CD4-positive, alpha-beta memory T cell (primary cell): ENCODE results near the gene AP1M1. TPM values are rescaled to one million over a fixed set of nuclear protein-coding genes. Genes with fewer than 3 reads are reported as not detected.
A peak's percentile ranks its signal among the peaks of the same experiment; 100 is the strongest.

ENCODE experiments used
- CTCF ChIA-PET: fragments of 350-600 bp; sonication (Branson Sonifier 250); formaldehyde crosslinking; loops from one replicate; lab custom pipeline; 2021; ENCODE audit warnings: inconsistent platforms; ENCODE audit not compliant: partially characterized antibody; lab: Charles Lee
- POLR2A ChIA-PET: fragments of 350-600 bp; sonication (Branson Sonifier 250); formaldehyde crosslinking; loops from one replicate; lab custom pipeline; 2021; ENCODE audit not compliant: partially characterized antibody; lab: Charles Lee
- DNase-seq, 5 donors: peaks; one replicate each; pipeline versions ENCODE4 v3.0.0 to v3.0.0-alpha.2; 2020 to 2022; ENCODE audit warnings: mixed read lengths in 1 of 5
- H3K27ac ChIP-seq: one replicate; pipeline ENCODE4 v1.7.0; 2013; ENCODE audit warnings: low read depth, low read length
- H3K27me3 ChIP-seq: 2 replicates; pipeline ENCODE4 v1.7.0; 2013; ENCODE audit warnings: mild to moderate bottlenecking, low read length, moderate library complexity; ENCODE audit not compliant: insufficient read depth
- H3K36me3 ChIP-seq: 2 replicates; pipeline ENCODE4 v1.7.0; 2013; ENCODE audit warnings: mild to moderate bottlenecking, low read length, moderate library complexity; ENCODE audit not compliant: insufficient read depth
- H3K4me1 ChIP-seq: 2 replicates; pipeline ENCODE4 v1.7.0; 2013; ENCODE audit warnings: mild to moderate bottlenecking, low read length, moderate library complexity; ENCODE audit not compliant: insufficient read depth
- H3K4me3 ChIP-seq, 2 donors: one replicate each; pipeline ENCODE4 v1.7.0; 2013; ENCODE audit warnings: low read length in 2 of 2, mild to moderate bottlenecking in 1 of 2
- H3K9me3 ChIP-seq, 2 donors: one replicate each; pipeline ENCODE4 v1.7.0; 2013; ENCODE audit warnings: low read length in 2 of 2, control low read depth in 1 of 2; ENCODE audit not compliant: control insufficient read depth in 1 of 2
- H3K27ac Mint-ChIP-seq, 7 donors: one replicate each; pipeline ENCODE4 v1.8.0; 2020 to 2021; ENCODE audit warnings: mixed read lengths in 7 of 7, mild to moderate bottlenecking in 6 of 7, inconsistent platforms in 3 of 7, moderate library complexity in 3 of 7
- H3K27me3 Mint-ChIP-seq, 2 donors: one replicate each; pipeline ENCODE4 v1.8.0; 2020 to 2021; ENCODE audit warnings: mixed read lengths in 2 of 2
- H3K36me3 Mint-ChIP-seq, 2 donors: one replicate each; pipeline ENCODE4 v1.8.0; 2020 to 2021; ENCODE audit warnings: mixed read lengths in 2 of 2, inconsistent platforms in 1 of 2, mild to moderate bottlenecking in 1 of 2
- H3K4me1 Mint-ChIP-seq, 4 donors: one replicate each; pipeline ENCODE4 v1.8.0; 2020 to 2021; ENCODE audit warnings: mixed read lengths in 4 of 4, mild to moderate bottlenecking in 1 of 4
- H3K4me3 Mint-ChIP-seq, 8 donors: one replicate each; pipeline ENCODE4 v1.8.0; 2020 to 2021; ENCODE audit warnings: mixed read lengths in 8 of 8, mild to moderate bottlenecking in 7 of 8, moderate library complexity in 6 of 8, inconsistent platforms in 3 of 8
- H3K9me3 Mint-ChIP-seq, 8 donors: one replicate each; pipeline ENCODE4 v1.8.0; 2020 to 2021; ENCODE audit warnings: mixed read lengths in 8 of 8, mild to moderate bottlenecking in 5 of 8, inconsistent platforms in 3 of 8, moderate library complexity in 1 of 8
- intact Hi-C: fragments of 100-400 bp; cut with micrococcal nuclease; formaldehyde crosslinking; loops from one replicate; pipeline ENCODE4 v1.15.1; 2023
- polyA plus RNA-seq, 2 donors: library from polyadenylated mRNA; unstranded; fragments of 300-500 nt; fragmentation: Illumina TruSeq; gene quantifications; one replicate each; pipeline ENCODE4 v1.2.3, GENCODE V29; 2021
- total RNA-seq, 2 experiments: library from RNA; stranded (reverse); gene quantifications; one replicate each; pipeline ENCODE4 v1.2.3, GENCODE V29; 2021

Gene AP1M1
- 100 to 1,000 TPM; 107 TPM for total RNA-seq
- polyA plus RNA-seq = 100 to 1,000 TPM; 127 to 147 TPM

DNA sequence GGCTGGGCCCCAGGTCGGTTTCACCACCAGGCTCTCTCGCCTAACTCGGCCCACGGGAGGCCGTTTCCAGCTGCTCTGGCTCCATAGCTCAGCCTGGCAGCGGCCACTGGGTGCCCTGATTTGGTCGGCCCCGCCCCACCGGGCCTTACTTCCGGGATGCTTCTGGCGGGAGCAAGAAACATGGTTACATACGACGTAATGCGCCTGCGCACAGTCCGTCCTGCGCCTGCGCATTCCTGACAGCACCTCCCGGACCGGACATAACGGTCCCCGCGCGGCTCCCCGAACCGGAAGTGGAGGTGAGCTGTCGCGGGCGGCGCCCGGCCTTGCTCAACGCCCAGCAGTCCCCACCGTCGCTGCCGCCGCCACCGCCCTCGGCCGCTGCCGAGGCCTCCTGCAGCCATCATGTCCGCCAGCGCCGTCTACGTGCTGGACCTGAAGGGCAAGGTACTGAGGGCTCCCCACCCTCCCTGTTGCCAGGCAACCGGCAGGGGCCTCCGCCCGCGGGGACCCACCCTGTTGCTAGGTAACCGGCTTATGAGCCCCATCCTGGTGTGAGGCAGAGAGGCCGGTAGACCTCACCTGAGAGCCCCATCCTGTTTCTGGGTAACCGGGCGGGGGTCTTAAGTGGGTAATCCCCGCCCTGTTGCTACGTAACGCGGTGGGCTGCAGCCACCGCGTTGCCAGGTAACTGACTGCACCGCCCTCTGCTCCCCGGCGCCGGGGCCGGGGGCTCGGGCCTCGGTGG lies at the start of gene AP1M1:
Gene AP1M1 (plus strand): TSS at position 290 of the 748 bp plus-strand sequence. CDS start 116 bp downstream, at position 406.
- H3K9me3 Mint-ChIP-seq = peaks cover 0 to 2% (median 0%) of the 10 kb centered on the region in 8 donors
- ChIA-PET CTCF (interaction anchor here (0.8 to 5.3 kb wide), 7 partner anchors 13 to 222 kb away, joined by 3 to 36 read pairs (median 4); partner anchors contain the start of gene FAM32A), POLR2A (interaction anchor here (0.6 to 3.6 kb wide), 18 partner anchors 9 to 468 kb away, joined by 3 to 35 read pairs (median 4); partner anchors contain the start of genes FAM32A and KLF2)
- peak within 1 kb of the TSS; percentile 95 to 99 (median 98) for H3K27ac Mint-ChIP-seq
- Histone ChIP-seq H3K27ac (peak within 1 kb of the TSS; percentile 90), H3K9me3 (no peaks in the 10 kb centered on the region), H3K27me3 (no peaks in the 10 kb centered on the region), H3K4me1 (peaks cover 27% of the 10 kb centered on the region), H3K4me3 (peak within 1 kb of the TSS; percentile 70 to 88), H3K36me3 (peaks cover 5% of the 10 kb centered on the region)
- peaks cover 25 to 53% (median 40%) of the 10 kb centered on the region in 4 donors for H3K4me1 Mint-ChIP-seq
- peak; percentile 97 to 98 (median 98) for DNase-seq
- H3K36me3 Mint-ChIP-seq = peaks cover 14 to 33% of the 10 kb centered on the region in 2 donors
- intact Hi-C loops = loop anchor here (1.0 to 5.0 kb wide), 2 partner anchors 12 to 185 kb away; partner anchors contain the start of gene FAM32A
- H3K4me3 Mint-ChIP-seq = peak within 1 kb of the TSS; percentile 87 to 95 (median 90)
- no peaks in the 10 kb centered on the region for H3K27me3 Mint-ChIP-seq

DNA sequence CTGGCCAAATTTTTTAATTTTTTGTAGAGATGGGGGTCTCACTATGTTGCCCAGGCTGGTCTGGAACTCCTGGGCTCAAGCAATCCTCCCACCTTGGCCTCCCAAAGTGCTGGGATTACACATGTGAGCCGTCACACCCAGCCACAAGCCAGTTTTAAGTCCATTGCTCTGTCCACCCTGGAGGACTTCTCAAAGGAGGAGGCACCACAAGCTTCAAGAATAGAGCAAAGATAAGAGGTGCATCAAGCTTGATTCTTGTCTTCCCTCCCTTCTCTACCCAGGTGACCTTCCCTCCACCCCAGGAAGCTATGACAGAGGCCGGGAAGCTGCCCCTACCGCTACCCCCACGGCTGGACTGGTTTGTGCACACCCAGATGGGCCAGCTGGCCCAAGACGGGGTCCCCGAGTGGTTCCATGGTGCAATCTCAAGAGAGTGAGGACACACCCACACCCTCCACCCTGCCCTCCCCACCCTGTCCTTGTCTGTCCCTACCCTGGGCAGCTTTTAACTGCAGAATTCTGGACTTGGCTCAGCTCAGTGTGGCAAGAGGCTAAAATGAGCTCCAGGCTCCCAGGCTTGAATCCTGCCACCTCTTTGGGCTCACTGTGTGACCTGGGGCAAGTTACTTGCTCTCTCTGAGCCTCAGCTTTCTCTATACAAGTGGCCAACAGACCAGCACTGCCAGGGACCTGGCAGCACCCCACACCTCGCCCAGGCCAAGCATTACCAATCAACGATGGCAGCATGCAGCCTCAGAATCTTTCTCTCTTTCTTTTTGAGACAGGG lies 49.1 kb upstream of the AP1M1 start:
- POLR2A ChIA-PET = no interaction called here
- Mint-ChIP-seq H3K27ac (no peak overlapping the region), H3K9me3 (no peaks in the 10 kb centered on the region), H3K4me3 (no peak overlapping the region), H3K4me1 (peaks cover 9 to 21% (median 17%) of the 10 kb centered on the region in 4 donors), H3K27me3 (no peaks in the 10 kb centered on the region), H3K36me3 (peaks cover 9 to 37% of the 10 kb centered on the region in 2 donors)
- Histone ChIP-seq H3K36me3 (peaks cover 34% of the 10 kb centered on the region), H3K27me3 (no peaks in the 10 kb centered on the region), H3K9me3 (no peaks in the 10 kb centered on the region), H3K27ac (no peak overlapping the region), H3K4me1 (peaks cover 30% of the 10 kb centered on the region), H3K4me3 (no peak overlapping the region)
- intact Hi-C loops = no loop called here
- CTCF ChIA-PET = interaction anchor here (1.0 to 1.5 kb wide), 3 partner anchors 37 to 87 kb away, joined by 3 to 6 read pairs (median 3); partner anchors contain the start of gene FAM32A
- DNase-seq = no peak

DNA sequence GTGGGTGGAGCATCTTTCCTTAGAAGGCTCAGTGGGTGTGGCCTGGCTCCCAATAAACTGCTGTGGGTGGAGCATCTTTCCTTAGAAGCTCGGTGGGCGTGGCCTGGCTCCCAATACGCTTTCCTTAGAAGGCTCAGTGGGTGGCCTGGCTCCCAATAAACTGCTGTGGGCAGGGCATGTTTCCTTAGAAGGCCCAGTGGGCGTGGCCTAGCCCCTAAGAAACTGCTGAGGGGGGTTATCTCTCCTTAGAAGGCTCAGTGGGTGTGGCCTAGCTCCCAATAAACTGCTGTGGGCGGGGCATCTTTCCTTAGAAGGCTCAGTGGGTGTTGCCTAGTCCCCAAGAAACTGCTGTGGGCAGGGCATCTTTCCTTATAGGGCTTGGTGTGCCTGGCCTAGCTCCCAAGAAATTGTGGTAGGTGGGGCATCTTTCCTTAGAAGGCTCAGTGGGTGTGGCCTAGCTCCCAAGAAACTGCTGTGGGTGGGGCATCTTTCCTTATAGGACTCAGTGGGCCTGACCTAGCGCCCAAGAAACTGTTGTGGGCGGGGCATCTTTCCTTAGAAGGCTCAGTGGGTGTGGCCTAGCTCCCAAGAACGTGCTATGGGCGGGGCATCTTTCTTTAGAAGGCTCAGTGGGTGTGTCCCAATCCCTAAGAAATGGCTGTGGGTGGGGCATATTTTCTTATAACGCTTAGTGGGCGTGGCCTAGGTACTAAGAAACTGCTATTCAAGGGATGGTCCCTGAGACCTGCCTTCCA lies 44.0 kb upstream of the AP1M1 start:
- DNase-seq = no peak
- H3K9me3 Mint-ChIP-seq = peaks cover 0 to 3% (median 0%) of the 10 kb centered on the region in 8 donors
- ChIA-PET CTCF (interaction anchor here (1.0 kb wide), 2 partner anchors 10 to 91 kb away, joined by 3 read pairs; partner anchors contain the start of gene HSH2D), POLR2A (interaction anchor here (0.6 to 1.2 kb wide), 2 partner anchors 17 to 83 kb away, joined by 3 read pairs; no protein-coding TSS in a partner anchor)
- no peaks in the 10 kb centered on the region for H3K9me3 ChIP-seq
- H3K4me1 Mint-ChIP-seq = peaks cover 0 to 4% (median under 1%) of the 10 kb centered on the region in 4 donors
- H3K27ac ChIP-seq = no peak overlapping the region
- no peaks in the 10 kb centered on the region for H3K4me1 ChIP-seq
- no peaks in the 10 kb centered on the region for H3K27me3 Mint-ChIP-seq
- H3K27me3 ChIP-seq = no peaks in the 10 kb centered on the region
- intact Hi-C loops = no loop called here
- no peak overlapping the region for H3K4me3 ChIP-seq
- peaks cover 59% of the 10 kb centered on the region for H3K36me3 ChIP-seq
- peaks cover 41 to 61% of the 10 kb centered on the region in 2 donors for H3K36me3 Mint-ChIP-seq
- H3K4me3 Mint-ChIP-seq = no peak overlapping the region
- H3K27ac Mint-ChIP-seq = peak overlapping the region in 1 of 7 donors; percentile 86

DNA sequence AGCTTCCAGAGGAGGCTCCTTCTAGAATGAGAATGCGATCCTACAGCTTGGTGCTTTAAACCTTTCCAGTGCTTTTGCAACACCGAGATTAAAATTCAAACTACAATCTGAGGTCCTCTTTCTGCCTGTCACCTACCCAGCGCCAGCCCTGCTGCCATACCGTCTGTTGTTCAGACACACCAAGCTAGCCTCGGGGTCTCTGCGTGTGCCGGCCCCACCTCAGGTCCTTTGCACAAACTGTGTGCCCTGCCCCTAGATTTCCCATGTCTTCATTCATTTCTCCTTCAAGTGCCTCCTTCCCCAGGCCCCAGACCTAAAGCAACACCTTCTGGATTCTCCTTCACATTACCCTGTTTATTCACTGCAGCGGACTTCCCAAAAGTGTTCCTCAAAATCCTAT lies 43.2 kb upstream of the AP1M1 start:
- Histone ChIP-seq H3K27me3 (no peaks in the 10 kb centered on the region), H3K4me1 (no peaks in the 10 kb centered on the region), H3K36me3 (peaks cover 54% of the 10 kb centered on the region), H3K4me3 (no peak overlapping the region), H3K27ac (no peak overlapping the region), H3K9me3 (no peaks in the 10 kb centered on the region)
- H3K4me3 Mint-ChIP-seq = no peak overlapping the region
- ChIA-PET CTCF (interaction anchor here (1.0 kb wide), 2 partner anchors 11 to 92 kb away, joined by 3 read pairs; partner anchors contain the start of gene HSH2D), POLR2A (no interaction called here)
- peaks cover 0 to 3% (median 0%) of the 10 kb centered on the region in 8 donors for H3K9me3 Mint-ChIP-seq
- H3K4me1 Mint-ChIP-seq = peaks cover 0 to 4% (median 0%) of the 10 kb centered on the region in 4 donors
- no peaks in the 10 kb centered on the region for H3K27me3 Mint-ChIP-seq
- DNase-seq = no peak
- peak overlapping the region in 6 of 7 donors; percentile 0 to 75 (median 18) for H3K27ac Mint-ChIP-seq
- intact Hi-C loops = no loop called here
- peaks cover 41 to 53% of the 10 kb centered on the region in 2 donors for H3K36me3 Mint-ChIP-seq

DNA sequence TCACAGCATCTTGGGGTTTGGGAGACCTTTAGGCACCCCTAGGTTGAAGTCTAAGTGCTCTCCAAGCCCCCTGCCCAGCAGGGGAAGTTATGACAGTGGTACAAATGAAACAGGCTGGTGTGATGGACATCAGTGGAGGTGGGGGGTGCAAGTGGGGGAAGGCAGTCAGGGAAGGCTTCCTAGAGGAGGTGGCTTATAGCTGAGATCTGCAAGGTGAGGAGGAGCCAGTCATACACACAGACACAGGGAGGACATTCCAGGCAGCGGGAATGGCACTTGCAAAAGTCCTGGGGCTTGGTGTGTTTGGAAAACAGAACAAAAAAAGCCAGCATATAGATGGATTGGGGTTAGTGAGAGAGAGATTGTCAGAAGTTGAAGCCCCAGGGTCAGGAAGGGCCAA lies 42.6 kb upstream of the AP1M1 start:
- ChIA-PET POLR2A (no interaction called here), CTCF (interaction anchor here (0.9 to 1.0 kb wide), 3 partner anchors 12 to 94 kb away, joined by 3 read pairs; partner anchors contain the start of gene HSH2D)
- Histone ChIP-seq H3K27me3 (no peaks in the 10 kb centered on the region), H3K27ac (no peak overlapping the region), H3K36me3 (peaks cover 48% of the 10 kb centered on the region), H3K9me3 (no peaks in the 10 kb centered on the region), H3K4me3 (no peak overlapping the region), H3K4me1 (no peaks in the 10 kb centered on the region)
- intact Hi-C loops = no loop called here
- Mint-ChIP-seq H3K4me3 (no peak overlapping the region), H3K4me1 (peaks cover 0 to 4% (median 0%) of the 10 kb centered on the region in 4 donors), H3K27me3 (no peaks in the 10 kb centered on the region), H3K27ac (peak overlapping the region in 6 of 7 donors; percentile 3 to 78 (median 26)), H3K9me3 (peaks cover 0 to 3% (median 0%) of the 10 kb centered on the region in 8 donors), H3K36me3 (peaks cover 41 to 50% of the 10 kb centered on the region in 2 donors)
- no peak for DNase-seq

DNA sequence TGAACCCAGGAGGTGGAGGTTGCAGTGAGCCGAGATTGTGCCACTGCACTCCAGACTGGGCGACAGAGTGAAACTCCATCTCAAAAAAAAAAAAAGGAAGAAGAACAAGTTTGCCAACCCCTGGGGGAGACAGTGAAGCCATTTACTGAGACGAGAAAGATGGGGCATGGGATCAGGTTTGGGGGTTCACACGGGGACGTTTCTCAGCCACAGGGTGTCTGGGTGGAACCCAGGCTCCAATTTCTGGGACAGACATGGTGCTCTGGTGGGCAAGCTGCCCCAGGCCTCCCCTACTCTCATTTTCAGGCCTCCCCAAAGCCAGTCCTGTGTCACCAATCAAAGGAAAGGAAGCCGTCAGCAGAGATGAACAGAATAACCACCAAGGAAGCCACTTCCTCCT lies 40.8 kb upstream of the AP1M1 start:
- no peaks in the 10 kb centered on the region for H3K9me3 ChIP-seq
- no peak overlapping the region for H3K27ac ChIP-seq
- no peaks in the 10 kb centered on the region for H3K4me1 ChIP-seq
- CTCF ChIA-PET = no interaction called here
- H3K9me3 Mint-ChIP-seq = peaks cover 0 to 3% (median 0%) of the 10 kb centered on the region in 8 donors
- no peak overlapping the region for H3K4me3 Mint-ChIP-seq
- intact Hi-C loops = no loop called here
- H3K27me3 Mint-ChIP-seq = no peaks in the 10 kb centered on the region
- H3K27me3 ChIP-seq = no peaks in the 10 kb centered on the region
- no peak for DNase-seq
- peaks cover 41% of the 10 kb centered on the region for H3K36me3 ChIP-seq
- H3K4me1 Mint-ChIP-seq = peaks cover 0 to 5% (median 2%) of the 10 kb centered on the region in 4 donors
- H3K36me3 Mint-ChIP-seq = peaks cover 41 to 44% of the 10 kb centered on the region in 2 donors
- no peak overlapping the region for H3K4me3 ChIP-seq
- POLR2A ChIA-PET = interaction anchor here (2.0 kb wide), 1 partner anchor 13 kb away, joined by 5 read pairs; the partner anchor contains the start of gene HSH2D
- peak overlapping the region in 1 of 7 donors; percentile 27 for H3K27ac Mint-ChIP-seq
